Choroid plexus epithelial cell (primary cell): Measurements from ENCODE around the gene TRIM38.
"Not testable (repeated sequence)": the region's sequence is repeated elsewhere in the genome, so short reads cannot be mapped to it uniquely, and the experiment has no call there.

ENCODE experiments used
- DNase-seq: peaks from one replicate; pipeline ENCODE4 v3.0.0-alpha.2; 2010; ENCODE audit warnings: low read depth
- H3K4me3 ChIP-seq: 2 replicates; pipeline ENCODE4 v1.5.1; 2011; ENCODE audit warnings: low read depth, mild to moderate bottlenecking, control low read depth, low read length, moderate library complexity
- TF ChIP-seq, protein P1 (sequence below): conservative IDR thresholded peaks from 2 replicates; pipeline ENCODE4 v1.5.1; 2011; ENCODE audit warnings: low read depth, mild to moderate bottlenecking, control low read depth, inconsistent platforms, low read length, moderate library complexity

TRIM38 gene

DNA sequence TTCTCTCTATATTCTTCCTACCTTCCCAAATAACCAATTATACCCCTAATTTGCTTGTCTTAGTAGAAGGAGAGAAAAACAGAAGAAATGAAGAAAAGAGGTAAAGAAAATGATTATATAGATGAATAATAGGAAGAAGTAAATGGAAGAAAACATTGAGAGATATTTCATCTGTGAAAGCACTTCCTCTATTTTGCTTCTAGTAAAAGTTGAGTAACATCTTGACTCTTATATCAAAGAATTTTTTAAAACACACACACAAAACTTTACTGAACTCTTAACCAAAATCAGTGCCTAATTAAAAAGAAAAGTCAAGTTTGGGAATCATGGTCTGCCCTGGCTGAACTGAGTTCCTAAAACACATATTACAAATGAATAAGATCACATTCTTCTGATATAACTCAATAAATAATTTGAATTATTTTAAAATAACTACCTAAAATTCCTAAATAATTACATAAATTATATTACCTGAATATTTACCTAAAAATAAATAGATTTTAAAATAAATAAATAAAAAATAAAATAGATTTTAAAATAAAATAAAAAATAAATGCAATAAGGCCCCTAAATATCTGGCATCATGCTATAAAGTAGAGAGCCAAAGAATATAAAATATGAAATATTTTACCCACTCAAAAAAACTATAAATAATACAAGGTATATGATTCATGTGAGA, 40.9 kb upstream of the TRIM38 start:
- no peak for DNase-seq
- no peak overlapping the region for H3K4me3 ChIP-seq
- TF ChIP-seq, protein P1, sequence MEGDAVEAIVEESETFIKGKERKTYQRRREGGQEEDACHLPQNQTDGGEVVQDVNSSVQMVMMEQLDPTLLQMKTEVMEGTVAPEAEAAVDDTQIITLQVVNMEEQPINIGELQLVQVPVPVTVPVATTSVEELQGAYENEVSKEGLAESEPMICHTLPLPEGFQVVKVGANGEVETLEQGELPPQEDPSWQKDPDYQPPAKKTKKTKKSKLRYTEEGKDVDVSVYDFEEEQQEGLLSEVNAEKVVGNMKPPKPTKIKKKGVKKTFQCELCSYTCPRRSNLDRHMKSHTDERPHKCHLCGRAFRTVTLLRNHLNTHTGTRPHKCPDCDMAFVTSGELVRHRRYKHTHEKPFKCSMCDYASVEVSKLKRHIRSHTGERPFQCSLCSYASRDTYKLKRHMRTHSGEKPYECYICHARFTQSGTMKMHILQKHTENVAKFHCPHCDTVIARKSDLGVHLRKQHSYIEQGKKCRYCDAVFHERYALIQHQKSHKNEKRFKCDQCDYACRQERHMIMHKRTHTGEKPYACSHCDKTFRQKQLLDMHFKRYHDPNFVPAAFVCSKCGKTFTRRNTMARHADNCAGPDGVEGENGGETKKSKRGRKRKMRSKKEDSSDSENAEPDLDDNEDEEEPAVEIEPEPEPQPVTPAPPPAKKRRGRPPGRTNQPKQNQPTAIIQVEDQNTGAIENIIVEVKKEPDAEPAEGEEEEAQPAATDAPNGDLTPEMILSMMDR = no peak

DNA sequence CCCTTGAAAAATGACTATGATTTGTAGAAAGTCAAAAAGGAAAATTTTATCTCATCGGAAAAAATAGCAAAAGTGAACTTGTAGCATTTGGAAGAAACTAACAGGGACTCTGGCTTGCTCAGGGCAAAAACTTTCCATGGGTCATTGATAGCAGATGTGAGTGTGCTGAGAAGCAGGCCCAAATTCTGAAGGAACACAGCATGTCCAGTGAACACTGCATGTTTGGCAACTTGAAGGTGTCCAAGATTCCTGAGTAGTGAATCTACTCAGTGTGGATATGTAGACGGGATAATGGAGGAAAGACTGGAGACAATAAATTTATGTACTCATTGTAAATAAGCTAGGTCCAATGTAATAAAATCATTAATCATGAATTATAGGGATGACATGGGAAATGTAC, 40.3 kb upstream of the TRIM38 start:
- H3K4me3 ChIP-seq = no peak overlapping the region
- TF ChIP-seq, protein P1 = no peak
- DNase-seq = no peak

DNA sequence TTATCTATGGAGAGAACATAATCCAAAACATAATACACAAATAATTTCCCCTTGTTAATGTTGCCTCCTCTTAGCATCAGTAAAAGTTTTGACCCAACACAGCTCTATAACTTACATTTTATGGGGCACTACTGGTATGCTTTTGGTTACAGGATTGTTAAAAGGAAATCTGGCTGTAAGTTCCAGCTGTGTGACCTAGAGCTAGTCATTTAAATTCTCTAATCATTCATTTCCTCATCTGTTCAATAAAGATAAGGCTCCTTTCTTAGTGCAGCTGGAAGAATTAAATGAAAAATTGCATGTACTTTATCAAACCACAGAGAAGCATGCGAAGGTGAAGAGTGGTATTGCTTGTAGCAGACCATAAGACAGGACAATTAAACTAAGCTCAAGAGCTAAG, 36.7 kb upstream of the TRIM38 start:
- H3K4me3 ChIP-seq = no peak overlapping the region
- no peak for DNase-seq
- TF ChIP-seq, protein P1 = no peak

DNA sequence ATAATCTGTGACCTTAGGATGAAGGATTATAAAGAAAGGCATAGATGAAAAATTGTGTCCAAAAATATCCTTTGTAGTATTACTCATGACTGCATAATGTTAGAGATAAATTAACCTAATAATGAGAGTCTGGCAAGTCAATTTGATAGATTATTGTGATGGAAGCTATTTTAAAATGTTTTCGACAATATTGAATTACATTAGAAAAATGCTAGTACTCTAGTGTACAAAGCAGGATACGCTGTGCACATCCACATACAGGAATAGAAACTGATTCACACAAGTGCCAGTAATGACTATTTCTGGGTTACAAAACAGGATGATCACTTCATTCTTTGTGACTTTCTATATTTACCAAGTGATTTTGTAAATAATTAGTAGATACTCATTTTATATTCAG, 35.4 kb upstream of the TRIM38 start:
- TF ChIP-seq, protein P1 = no peak
- no peak overlapping the region for H3K4me3 ChIP-seq
- DNase-seq = no peak

DNA sequence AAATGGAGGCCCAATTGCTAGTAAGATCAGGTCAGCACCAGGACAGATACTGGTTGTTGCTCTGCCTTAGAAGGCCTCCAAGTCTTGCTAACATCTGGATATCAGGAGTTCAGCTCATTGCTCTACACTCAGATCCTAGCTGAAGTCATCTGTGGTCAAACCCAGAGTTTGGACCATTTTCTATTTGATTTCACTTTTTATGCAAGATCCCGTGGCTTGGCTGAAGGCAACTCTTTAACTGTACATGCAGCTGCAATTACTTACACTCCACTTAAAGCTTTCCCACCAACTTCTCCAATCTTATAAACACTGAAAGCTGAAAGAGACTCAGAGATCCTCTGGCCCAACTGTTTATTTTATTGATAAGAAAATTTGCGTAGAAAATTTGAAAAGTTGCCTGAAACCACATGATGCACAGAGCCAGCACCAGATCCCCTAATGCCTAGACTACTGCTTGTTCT, 34.8 kb upstream of the TRIM38 start:
- TF ChIP-seq, protein P1 = no peak
- H3K4me3 ChIP-seq = no peak overlapping the region
- DNase-seq = no peak

DNA sequence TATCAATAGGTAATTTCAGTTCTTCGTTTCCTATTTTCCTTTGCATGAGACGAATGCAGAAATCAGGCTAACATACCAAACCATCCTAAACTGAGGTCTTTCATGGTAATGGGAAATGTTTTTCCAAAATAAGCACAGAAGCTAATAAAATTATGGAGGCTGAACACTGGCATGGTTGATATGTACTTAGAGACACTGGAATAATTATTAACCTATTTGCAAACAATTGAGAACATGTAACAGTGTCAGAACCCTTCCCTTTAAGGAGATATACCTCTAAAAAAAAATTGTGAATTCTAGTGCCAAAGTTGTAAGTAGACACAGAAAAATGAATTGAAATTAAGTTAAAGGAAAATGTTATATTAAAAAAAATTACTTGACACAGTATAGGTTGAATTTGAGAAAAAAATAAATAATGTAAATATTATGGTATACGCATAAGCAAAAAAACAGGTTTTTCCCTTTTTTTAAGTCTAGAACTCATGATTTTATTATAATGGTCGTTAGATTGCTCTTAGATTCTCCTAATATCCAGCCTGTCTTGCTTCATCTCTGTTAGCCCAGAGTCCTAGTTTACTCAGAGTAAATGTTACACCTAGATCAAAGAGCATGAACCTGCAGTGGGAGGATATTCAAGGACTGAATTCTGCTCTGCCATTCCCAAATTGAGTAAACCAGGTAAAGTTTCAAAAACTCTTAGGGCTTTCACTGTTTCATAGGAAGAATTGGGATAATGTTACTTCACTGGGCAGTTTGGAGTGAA, 33.9 kb upstream of the TRIM38 start:
- no peak for DNase-seq
- H3K4me3 ChIP-seq = no peak overlapping the region
- TF ChIP-seq, protein P1 = no peak

DNA sequence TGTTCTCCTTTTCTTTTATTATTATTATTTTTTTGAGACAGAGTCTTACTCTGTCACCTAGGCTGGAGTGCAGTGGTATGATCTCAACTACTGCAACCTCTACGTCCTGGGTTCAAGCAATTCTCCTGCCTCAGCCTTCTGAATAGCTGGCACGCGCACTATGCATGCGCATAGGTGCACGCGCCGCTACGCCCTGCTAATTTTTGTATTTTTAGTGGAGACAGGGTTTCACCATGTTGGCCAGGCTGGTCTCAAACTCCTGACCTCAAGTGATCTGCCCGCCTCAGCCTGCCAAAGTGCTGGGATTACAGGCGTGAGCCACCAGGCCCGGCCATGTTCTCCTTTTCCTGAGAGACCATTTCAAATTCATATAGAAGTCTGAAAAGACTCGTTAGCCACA, 32.8 kb upstream of the TRIM38 start:
- H3K4me3 ChIP-seq, DNase-seq: not testable (repeated sequence)
